ENCODE measurements around the gene ARHGAP22. TPM values are rescaled to one million over a fixed set of nuclear protein-coding genes. Genes with fewer than 3 reads are reported as not detected.

The ARHGAP22 gene
- total RNA-seq, 1 experiment from 2014 or later: 1.8 TPM

- BruUV-seq (replicated peaks): no TSS peak
- ATAC-seq: no peak
- ChIA-PET POLR2A (no interaction called here), CTCF (no interaction called here)
- no peaks in the 10 kb centered on the region for H3K9me3 ChIP-seq (ENCODE audit: control insufficient read depth, insufficient read depth, low read depth, low read length)
- intact Hi-C loops (cut with micrococcal nuclease; ENCODE audit: unreplicated experiment): no loop called here
- in situ Hi-C loops (cut with HindIII; ENCODE audit: low pct_unique_long_range_greater_than_20kb, low sequenced_read_pairs): no loop called here
- no peak overlapping the region for H3K4me3 ChIP-seq (ENCODE audit: low read depth in 2 of 2, low read length in 2 of 2)
- TF ChIP-seq CTCF (IDR thresholded peaks at IDR 0.05) (no peak), SIN3A (IDR thresholded peaks at IDR 0.05; ENCODE audit: borderline replicate concordance, insufficient read depth, low read depth, low read length) (no peak), POLR2AphosphoS5 (IDR thresholded peaks at IDR 0.05; ENCODE audit: low read depth, low read length) (no peak), REST (IDR thresholded peaks at IDR 0.05; ENCODE audit: insufficient read depth in 1 of 2, low read depth in 2 of 2, low read length in 1 of 2) (no peak), TCF7L2 (IDR thresholded peaks at IDR 0.05; ENCODE audit: low read depth, low read length) (no peak)
- H3K27ac ChIP-seq (ENCODE audit: low read length): no peak overlapping the region
- H3K4me1 ChIP-seq (ENCODE audit: control insufficient read depth, insufficient read depth, low read length): no peaks in the 10 kb centered on the region
- H3K27me3 ChIP-seq (ENCODE audit: control insufficient read depth, insufficient read depth, low read length): peaks cover 7% of the 10 kb centered on the region; the same call in 1 of the 2 replicates
- H3K36me3 ChIP-seq (ENCODE audit: control insufficient read depth, insufficient read depth, low read length): no peaks in the 10 kb centered on the region
- DNase-seq (ENCODE audit: low read depth, low spot score): no peak
These were observed 132.3 kb downstream of the ARHGAP22 start for GRCh38 chr10:48472501-48473069.

- H3K4me3 ChIP-seq (ENCODE audit: low read depth in 2 of 2, low read length in 2 of 2): no peak overlapping the region
- H3K4me1 ChIP-seq (ENCODE audit: control insufficient read depth, insufficient read depth, low read length): no peaks in the 10 kb centered on the region; the same call in 1 of the 2 replicates
- POLR2A ChIA-PET: no interaction called here
- H3K27ac ChIP-seq (ENCODE audit: low read length): no peak overlapping the region
- H3K36me3 ChIP-seq (ENCODE audit: control insufficient read depth, insufficient read depth, low read length): no peaks in the 10 kb centered on the region
- H3K27me3 ChIP-seq (ENCODE audit: control insufficient read depth, insufficient read depth, low read length): peaks cover 11% of the 10 kb centered on the region
- no TSS peak for BruUV-seq (replicated peaks)
- CTCF ChIA-PET: no interaction called here
- DNase-seq (ENCODE audit: low read depth, low spot score) (no peak), ATAC-seq (no peak)
- intact Hi-C loops (cut with micrococcal nuclease; ENCODE audit: unreplicated experiment): no loop called here
- in situ Hi-C loops (cut with HindIII; ENCODE audit: low pct_unique_long_range_greater_than_20kb, low sequenced_read_pairs): no loop called here
- TF ChIP-seq TCF7L2 (IDR thresholded peaks at IDR 0.05; ENCODE audit: low read depth, low read length) (no peak), SIN3A (IDR thresholded peaks at IDR 0.05; ENCODE audit: borderline replicate concordance, insufficient read depth, low read depth, low read length) (no peak), POLR2AphosphoS5 (IDR thresholded peaks at IDR 0.05; ENCODE audit: low read depth, low read length) (no peak), REST (IDR thresholded peaks at IDR 0.05; ENCODE audit: insufficient read depth in 1 of 2, low read depth in 2 of 2, low read length in 1 of 2) (no peak), CTCF (IDR thresholded peaks at IDR 0.05) (no peak)
- H3K9me3 ChIP-seq (ENCODE audit: control insufficient read depth, insufficient read depth, low read depth, low read length): no peaks in the 10 kb centered on the region
These were observed 133.7 kb downstream of the ARHGAP22 start for GRCh38 chr10:48470893-48471805.
